Measurements from ENCODE around the gene NCOR2.
"Not testable (repeated sequence)": the region's sequence is repeated elsewhere in the genome, so short reads cannot be mapped to it uniquely, and the experiment has no call there.

Gene NCOR2

GRCh38 chr12:124599074-124599999 lies 31.9 kb upstream of the NCOR2 start:
- DNase-seq: no peak

DNA sequence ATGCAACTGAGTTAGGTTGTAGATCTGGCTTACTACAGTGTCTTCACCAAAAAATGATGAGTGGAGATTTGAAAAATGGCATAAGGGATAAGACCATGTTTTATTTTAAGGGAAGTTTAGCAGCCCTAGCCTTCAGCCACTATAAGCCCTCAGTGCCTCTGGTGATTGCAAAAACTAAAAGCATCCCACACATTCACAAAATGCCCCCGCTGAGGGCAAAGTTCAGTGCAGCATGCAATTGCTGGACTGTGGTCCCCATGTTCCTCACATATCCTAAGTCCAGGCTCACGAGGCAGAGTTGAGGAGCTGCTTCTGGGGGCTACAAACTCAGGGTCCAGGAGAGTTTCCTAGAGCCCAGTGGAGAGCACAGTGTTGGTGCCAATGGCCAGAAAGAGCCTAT lies 29.6 kb upstream of the NCOR2 start:
- DNase-seq: no peak

GRCh38 chr12:124595444-124595843 lies 28.0 kb upstream of the NCOR2 start:
- DNase-seq: no peak

- no peak for DNase-seq
These were observed 27.4 kb upstream of the NCOR2 start for GRCh38 chr12:124594851-124595250.

DNA sequence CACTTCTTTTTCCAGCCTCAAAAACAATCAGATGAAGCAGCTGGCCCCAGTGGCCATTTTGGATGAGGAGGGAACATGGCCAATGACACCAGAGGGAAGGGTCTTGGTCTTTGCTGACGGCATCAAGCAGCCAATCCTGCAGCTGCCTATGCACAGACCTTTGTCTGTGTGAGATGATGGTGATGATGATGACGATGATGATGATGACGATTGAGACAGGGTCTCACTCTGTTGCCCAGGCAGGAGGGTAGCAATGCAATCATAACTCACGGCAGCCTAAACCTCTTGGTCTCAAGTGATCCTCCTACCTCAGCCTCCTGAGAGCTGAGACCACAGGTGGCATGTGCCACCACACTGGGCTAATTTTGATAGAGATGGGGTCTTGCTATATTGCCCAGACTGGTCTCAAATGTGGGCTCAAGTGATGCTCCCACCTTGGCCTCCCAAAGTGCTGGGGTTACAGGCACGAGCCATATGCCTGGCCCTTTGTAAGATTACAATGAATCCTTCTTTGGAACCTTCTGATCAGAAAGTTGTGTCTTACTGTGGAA lies 26.5 kb upstream of the NCOR2 start:
- no peak for DNase-seq

- no peak for DNase-seq
These were observed 25.8 kb upstream of the NCOR2 start for GRCh38 chr12:124593176-124593575.

DNA sequence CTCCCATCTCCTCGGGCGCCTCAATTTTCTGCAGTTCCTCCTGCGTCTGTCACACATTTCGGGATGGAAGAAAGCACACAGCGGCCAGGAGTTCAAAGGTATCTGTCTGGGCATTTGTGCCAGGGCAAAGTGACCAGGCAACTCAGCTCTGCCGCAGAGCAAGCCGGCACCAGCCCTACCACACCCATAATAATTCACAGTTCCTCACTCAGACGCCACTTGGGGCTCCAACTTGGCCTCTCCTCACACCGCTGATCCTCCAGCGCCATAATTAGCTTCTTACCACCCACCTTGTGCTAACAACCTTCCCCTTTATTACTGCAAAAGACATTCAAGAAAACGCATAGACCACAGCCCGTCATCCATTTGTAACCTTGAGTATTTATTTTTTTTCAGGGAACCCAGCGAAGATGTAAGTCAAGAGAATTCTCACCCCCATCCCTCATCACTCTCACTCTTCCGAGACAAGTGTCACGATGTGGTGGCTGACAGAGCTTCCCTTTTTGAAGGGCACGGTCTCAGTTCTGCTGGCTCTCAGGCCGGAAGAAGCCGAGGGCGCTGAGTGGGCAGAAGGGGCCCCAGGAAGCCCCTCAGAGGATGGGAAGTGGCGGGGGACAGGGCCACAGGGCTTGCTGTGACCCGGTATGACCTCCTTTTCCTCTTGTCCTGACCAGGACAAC lies 25.2 kb upstream of the NCOR2 start:
- DNase-seq: no peak

- DNase-seq: no peak
These were observed 24.6 kb upstream of the NCOR2 start for GRCh38 chr12:124592050-124592449.

- DNase-seq: no peak
These were observed 23.0 kb upstream of the NCOR2 start for GRCh38 chr12:124590447-124590846.

GRCh38 chr12:124588751-124589267 lies 21.4 kb upstream of the NCOR2 start:
- no peak for DNase-seq

DNA sequence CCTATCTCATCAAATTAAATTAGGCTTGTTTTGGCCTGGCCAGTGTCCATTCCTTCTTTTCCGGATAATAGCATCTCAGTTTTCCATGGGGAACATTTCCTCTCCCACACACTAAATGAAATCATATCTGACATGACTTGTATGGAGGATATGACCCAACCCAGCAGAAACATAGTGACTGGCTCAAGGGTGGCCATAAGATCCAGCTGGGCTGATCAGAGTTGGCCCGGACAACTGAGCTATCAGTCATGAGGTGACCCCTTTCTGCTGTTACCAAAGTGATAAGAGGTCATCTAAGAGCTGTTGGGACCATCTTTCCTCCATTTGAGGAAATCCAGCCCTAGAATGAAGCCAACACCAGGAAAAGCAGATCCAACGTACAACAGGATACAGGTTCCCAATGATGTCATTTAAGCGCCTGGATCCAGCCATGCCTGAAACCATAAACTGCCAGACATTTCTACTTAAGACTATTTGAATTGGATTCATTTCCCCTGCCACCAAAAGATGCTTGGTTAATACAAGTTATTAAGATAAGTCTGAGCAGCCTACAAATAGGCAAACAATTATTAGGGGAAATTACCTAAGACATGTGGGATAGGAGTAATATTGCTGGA lies 20.7 kb upstream of the NCOR2 start:
- DNase-seq: no peak

DNA sequence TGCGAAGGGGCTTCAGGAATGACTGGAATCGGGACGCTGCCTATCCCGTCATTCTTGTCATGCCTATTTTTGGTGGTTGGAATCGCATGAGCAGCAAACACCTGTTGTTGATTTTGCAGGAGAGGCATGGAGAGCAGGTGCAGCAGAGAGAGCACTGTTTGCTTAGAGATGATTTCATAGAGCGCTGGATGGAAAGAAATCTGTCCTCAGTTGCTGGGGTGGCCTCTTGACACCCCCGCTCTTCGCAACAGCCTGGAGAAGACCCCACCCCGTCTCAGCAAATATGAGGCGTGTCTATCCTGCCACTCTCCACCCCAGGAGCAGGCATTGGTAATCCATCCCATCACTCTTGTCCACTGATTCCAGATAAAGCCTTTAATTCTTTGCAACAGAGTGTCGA lies 19.3 kb upstream of the NCOR2 start:
- DNase-seq: no peak

GRCh38 chr12:124584494-124584893 lies 17.1 kb upstream of the NCOR2 start:
- DNase-seq: not testable (repeated sequence)

GRCh38 chr12:124583854-124584253 lies 16.4 kb upstream of the NCOR2 start:
- DNase-seq: no peak

GRCh38 chr12:124582108-124582424 lies 14.7 kb upstream of the NCOR2 start:
- DNase-seq: no peak

DNA sequence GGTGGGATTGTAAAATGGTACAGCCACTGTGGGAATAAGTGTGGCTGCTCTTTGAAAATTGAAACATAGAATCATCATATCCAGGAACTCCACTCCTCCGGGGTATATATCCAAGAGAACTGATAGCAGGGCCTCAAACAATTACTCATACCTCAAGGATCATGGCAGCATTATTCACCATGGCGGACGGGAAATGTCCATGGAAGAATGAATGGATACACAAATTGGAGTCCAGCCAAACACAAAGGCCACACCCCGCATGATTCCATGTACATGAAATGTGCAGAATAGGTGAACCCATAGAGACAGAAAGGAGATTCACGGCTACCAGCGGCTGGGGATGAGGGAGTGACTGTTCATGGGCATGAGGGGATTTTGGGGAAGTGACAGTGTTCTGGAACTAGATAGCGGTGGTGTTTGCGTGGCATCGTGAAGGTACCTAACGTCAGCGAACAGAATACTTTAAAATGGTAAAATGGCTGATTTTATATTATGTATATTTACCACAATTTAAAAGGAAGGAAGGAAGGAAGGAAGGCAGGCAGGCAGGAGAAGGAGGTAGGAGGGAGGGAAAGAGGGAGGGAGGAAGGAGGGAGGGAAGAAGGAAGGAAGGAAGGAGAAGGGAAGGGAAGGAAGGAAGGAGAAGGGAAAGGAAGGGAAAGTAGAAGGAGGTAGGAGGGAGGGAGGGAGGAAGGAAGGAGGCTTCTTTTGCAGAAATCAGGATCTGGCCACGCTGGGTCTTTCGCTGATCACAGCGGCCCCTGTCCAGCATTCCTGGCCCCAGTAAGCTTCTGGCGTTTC lies 14.1 kb upstream of the NCOR2 start:
- no peak for DNase-seq

DNA sequence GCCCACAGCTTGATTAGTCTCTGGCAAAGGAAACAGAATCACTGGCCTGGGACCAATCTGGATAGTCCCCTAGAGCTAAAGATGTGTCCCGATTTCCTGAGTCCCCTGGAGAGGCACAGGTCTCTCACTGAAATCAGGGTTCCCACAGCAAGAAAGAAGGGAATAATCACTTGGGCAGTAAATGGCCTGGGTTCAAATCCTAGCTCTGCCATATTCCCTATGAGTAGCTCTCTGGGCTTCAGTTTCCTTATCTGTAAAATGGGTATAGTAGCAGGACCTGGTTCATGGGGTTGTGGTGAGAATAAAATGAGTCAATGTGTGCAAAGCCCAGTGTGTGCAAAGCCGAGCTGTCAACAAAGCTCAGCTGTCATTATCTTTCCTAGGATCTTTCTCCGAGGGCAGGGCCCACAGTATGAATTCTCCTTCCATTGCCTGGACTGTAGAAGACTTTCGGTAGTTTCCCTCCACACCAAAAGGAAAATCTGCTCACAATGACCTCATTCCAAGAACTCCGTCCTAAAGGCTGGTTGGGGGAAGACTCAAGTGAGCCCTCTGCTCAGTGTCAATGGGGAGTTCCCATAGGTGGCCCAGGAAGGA lies 12.6 kb upstream of the NCOR2 start:
- DNase-seq: no peak

DNA sequence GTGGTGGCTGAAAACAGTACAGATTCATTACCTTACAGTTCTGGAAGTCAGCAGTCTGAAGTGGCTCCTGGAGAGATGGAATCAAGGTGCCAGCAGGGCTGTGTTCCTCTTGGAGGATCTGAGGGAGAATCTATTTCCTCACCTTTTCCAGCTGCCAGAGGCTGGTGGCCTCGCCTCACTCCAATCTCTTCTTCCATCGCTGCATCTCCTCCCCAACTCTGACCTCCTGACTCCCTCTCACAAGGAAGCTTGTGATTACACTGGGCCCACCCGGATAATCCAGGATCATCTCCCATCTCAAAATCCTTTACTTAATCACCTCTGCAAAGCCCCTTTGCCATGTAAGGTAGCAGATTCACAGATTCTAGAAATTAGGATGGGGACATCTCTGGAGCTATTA lies 11.4 kb upstream of the NCOR2 start:
- no peak for DNase-seq

DNA sequence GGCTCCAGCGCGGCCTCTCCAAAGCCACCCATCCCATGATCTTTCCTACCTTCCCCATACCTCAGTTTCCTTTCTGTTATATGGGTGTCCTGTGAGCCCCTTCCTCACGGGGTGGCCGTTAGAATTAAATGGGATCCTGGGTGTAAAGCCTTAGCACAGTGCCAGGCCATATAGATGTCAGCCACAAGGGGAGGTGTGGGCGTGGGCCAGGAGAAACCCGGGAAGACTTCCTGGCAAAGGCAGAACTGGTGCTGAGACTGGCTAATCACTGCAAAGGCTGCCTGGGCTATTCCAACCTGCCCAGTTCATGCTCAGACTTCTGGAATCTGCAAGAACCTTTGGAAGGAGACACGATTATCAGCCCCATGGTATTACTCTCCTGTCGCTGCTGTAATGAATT lies 11.0 kb upstream of the NCOR2 start:
- DNase-seq: no peak

DNA sequence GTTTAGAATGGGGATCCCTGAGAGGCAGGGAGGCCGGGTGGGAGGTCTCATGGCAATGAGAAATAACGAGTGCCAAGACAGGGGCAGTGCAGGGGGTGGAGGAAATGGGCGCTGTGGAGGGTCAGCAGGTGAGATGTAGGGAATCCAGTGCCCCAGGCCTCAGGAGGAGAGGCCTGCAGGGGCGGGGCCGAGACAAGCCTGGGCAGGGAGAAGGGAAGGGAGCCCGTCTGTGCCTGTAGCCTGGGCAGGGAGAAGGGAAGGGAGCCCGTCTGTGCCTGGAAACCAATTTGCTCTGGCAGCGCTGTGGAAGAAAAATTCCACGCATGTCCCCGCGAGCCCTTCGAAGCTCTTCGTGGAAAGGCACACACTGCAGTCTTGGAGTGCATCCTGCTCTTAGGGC lies 10.6 kb upstream of the NCOR2 start:
- no peak for DNase-seq

DNA sequence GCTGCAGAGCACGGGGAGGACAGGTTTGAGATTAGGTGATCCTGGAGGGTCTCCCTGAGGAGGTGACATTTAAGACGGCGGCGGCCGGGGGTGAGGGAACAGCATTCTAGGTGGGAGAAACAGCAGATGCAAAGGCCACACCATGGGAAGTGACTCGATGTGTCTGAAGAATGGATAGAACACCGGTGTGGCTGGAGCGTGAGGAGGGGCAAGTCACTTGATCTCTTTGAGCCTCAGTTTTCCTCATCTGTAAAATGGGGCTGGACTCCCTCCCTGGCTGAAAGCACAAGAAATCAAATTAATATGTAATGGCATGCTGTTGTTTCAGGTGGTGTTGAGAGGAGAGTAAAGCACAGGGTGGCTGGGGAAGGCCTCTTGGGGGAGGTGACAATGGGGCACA lies 10.0 kb upstream of the NCOR2 start:
- DNase-seq: no peak

GRCh38 chr12:124576061-124576650 lies 8.7 kb upstream of the NCOR2 start:
- no peak for DNase-seq

All from NCI-H524 treated with DMSO at 0.1 percent for 48 hours (cell line).